ENCODE results near the gene TCAP. TPM values are rescaled to one million over a fixed set of nuclear protein-coding genes. Genes with fewer than 3 reads are reported as not detected.

The TCAP gene
- total and polyA plus RNA-seq, 10 of the 15 experiments (the other 5 are each of a cell fraction or from before 2014, with no cell fraction given): 0.17 to 1.0 (median 0.36) TPM; not detected in 3

- TF ChIP-seq PKNOX1 (IDR thresholded peaks at IDR 0.05): no peak; the same call in none of the 2 replicates
- TF ChIP-seq HDGF (IDR thresholded peaks at IDR 0.05): no peak
- no peak for TF ChIP-seq NFYB (IDR thresholded peaks at IDR 0.05; ENCODE audit: insufficient read depth, low read depth, low read length)
- TF ChIP-seq ZNF217 (IDR thresholded peaks at IDR 0.05): no peak
- TF ChIP-seq TBL1XR1 (IDR thresholded peaks at IDR 0.05; ENCODE audit: low read depth, low read length): no peak
- peak; percentile 77 for TF ChIP-seq YY1 (IDR thresholded peaks at IDR 0.05; ENCODE audit: low read depth, low read length)
- TF ChIP-seq IKZF1 (conservative IDR thresholded peaks at IDR 0.05): peak; percentile 89
- no peak for TF ChIP-seq CEBPB (IDR thresholded peaks at IDR 0.05; ENCODE audit: borderline replicate concordance in 1 of 2, low read depth in 2 of 2, low read length in 2 of 2)
- TF ChIP-seq SRF (IDR thresholded peaks at IDR 0.05; ENCODE audit: low read depth in 2 of 2, low read length in 2 of 2): peak in 1 of 2 experiments; percentile 71; a peak in 1 of 4 replicates
- no peak for TF ChIP-seq STAT3 (IDR thresholded peaks at IDR 0.05; ENCODE audit: low read depth, low read length)
- TF ChIP-seq HSF1 (IDR thresholded peaks at IDR 0.05; ENCODE audit: low read depth, low read length): no peak
- 0 out of 4 replicates have a peak, but pooled peaks have one; percentile 16 to 53 for TF ChIP-seq IKZF2 (IDR thresholded peaks at IDR 0.05)
- no peak for TF ChIP-seq FOXK2 (IDR thresholded peaks at IDR 0.05)
- TF ChIP-seq POLR2A (IDR thresholded peaks at IDR 0.05; ENCODE audit: low read depth, low read length): peak; percentile 91
These were observed 28.0 kb upstream of the TCAP start, which contains the start of gene STARD3 (continued) for GRCh38 chr17:39636927-39637736.
